Omental fat pad (tissue), 4 donors: ENCODE measurements around the gene TRAF2. TPM values are rescaled to one million over a fixed set of nuclear protein-coding genes. Genes with fewer than 3 reads are reported as not detected.

ENCODE experiments used
- ATAC-seq: fragments of 150-250 bp; one replicate; pipeline ENCODE4 v1.9.1; 2016; ENCODE audit warnings: mild to moderate bottlenecking, moderate library complexity; ENCODE audit not compliant: low FRiP score
- DNase-seq: peaks from one replicate; pipeline ENCODE4 v3.0.0-alpha.2; 2019; ENCODE audit warnings: low spot score
- total RNA-seq, 4 donors: library from RNA; depleted of rRNA; stranded (reverse); fragments of >200 nt; gene quantifications; one replicate each; pipeline ENCODE4 v1.1.0, GENCODE V29; 2016
- TF ChIP-seq, protein P1 (sequence below), 3 donors: fragments of 450-650 bp; IDR thresholded peaks; one replicate each; pipeline ENCODE4 v1.5.1; 2016 to 2017; ENCODE audit warnings: antibody characterized with exemption in 3 of 3, mild to moderate bottlenecking in 3 of 3, moderate library complexity in 2 of 3

TRAF2 gene
- total RNA-seq, 4 donors from 2014 or later: 3.2 to 9.1 (median 5.1) TPM

DNA sequence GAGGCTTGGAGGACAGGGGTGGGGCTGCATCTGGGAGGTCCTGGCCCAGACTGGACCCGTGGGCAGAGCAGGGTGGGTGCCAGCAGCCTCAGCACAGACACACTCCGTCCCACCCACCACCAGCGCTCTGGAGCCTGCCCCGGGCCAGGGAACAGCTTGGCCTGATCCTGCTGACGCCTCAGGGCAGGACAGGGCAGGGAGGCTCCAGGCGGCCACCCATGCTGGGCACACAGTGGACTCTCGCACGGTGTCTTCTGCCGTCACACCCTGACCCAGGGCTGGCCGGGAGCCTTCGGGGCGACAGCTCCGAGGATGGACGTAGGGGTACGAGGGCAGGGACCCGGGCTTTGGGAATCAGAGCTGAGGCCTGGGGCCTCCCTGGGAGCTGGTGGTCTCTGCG is 82.8 kb downstream of the TRAF2 start:
- DNase-seq (no peak), ATAC-seq (no peak)
- TF ChIP-seq, protein P1, sequence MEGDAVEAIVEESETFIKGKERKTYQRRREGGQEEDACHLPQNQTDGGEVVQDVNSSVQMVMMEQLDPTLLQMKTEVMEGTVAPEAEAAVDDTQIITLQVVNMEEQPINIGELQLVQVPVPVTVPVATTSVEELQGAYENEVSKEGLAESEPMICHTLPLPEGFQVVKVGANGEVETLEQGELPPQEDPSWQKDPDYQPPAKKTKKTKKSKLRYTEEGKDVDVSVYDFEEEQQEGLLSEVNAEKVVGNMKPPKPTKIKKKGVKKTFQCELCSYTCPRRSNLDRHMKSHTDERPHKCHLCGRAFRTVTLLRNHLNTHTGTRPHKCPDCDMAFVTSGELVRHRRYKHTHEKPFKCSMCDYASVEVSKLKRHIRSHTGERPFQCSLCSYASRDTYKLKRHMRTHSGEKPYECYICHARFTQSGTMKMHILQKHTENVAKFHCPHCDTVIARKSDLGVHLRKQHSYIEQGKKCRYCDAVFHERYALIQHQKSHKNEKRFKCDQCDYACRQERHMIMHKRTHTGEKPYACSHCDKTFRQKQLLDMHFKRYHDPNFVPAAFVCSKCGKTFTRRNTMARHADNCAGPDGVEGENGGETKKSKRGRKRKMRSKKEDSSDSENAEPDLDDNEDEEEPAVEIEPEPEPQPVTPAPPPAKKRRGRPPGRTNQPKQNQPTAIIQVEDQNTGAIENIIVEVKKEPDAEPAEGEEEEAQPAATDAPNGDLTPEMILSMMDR (IDR thresholded peaks at IDR 0.05): no peak

- DNase-seq: no peak
- no peak for ATAC-seq
- TF ChIP-seq, protein P1 (IDR thresholded peaks at IDR 0.05): no peak
These were observed 83.5 kb downstream of the TRAF2 start for GRCh38 chr9:136969774-136970173.

DNA sequence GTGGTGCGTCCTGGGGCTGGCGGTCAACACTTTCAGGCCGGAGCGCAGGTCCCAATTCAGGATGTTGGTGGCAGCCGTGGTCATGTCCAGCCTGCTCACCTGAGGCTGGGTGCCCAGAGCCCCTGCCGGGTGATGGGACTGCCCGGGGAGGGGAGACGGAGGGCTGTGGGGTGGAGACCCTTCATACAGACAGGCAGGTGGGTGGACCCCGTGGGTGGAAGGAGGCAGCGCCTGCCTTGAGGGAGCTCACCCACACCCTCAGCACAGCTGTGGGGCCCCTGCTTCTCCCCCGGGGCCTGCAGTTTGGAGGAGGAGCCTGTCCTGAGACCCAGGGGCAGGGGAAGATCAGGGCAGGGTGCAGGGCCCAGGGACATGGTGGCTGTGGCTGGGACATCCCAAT is 84.0 kb downstream of the TRAF2 start:
- no peak for ATAC-seq
- TF ChIP-seq, protein P1 (IDR thresholded peaks at IDR 0.05): no peak

DNA sequence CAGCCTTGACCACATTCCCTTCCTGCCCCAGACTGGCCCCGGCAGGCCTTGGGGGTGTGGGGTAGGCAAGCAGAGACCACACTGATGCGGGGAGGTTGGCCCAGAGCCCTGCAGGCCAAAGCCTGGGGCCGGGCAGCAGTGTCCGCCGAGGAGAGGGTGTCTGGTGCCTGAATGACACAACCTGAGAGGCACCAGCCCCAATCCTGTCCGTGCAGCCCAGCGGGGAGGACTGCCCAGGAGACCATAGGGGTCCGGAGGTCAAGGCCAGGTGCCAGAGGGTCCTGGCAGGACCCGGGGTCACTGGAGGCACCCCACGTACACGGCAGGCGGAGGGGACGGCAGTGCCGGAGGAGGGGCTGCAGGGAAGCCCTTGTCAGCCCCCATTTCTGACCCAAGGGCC is 85.4 kb downstream of the TRAF2 start:
- ATAC-seq: no peak
- no peak for DNase-seq
- TF ChIP-seq, protein P1 (IDR thresholded peaks at IDR 0.05): no peak

More for the DNA sequence above, 84.0 kb downstream of the TRAF2 start:
- no peak for DNase-seq

- ATAC-seq (no peak), DNase-seq (no peak)
- TF ChIP-seq, protein P1 (IDR thresholded peaks at IDR 0.05): no peak
These were observed 86.0 kb downstream of the TRAF2 start for GRCh38 chr9:136972335-136972734.

DNA sequence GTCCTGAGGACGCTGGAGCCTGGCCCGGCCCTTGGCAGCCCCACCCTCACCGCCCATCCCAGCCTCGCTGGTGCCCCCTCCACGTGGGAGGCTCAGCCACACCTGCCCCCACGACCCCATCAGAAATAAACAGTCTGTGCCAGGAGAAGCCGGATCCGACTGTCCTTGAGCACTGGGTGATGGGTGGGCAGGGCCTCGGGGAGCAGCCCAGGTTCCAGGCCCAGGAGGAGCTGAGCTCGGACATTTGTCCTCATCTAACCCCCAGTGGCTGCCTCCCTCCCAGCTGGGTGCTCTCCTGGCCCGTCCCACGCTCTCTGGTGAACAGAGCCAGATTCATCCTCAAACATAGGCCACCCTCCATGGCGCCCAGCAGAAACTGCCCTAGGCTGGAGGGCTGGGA is 86.4 kb downstream of the TRAF2 start:
- TF ChIP-seq, protein P1 (IDR thresholded peaks at IDR 0.05): no peak
- DNase-seq (no peak), ATAC-seq (no peak)

GRCh38 chr9:136973618-136974617 is 87.6 kb downstream of the TRAF2 start:
- ATAC-seq (no peak), DNase-seq (no peak)
- TF ChIP-seq, protein P1 (IDR thresholded peaks at IDR 0.05): no peak
